ENCODE data around the gene RALGPS2.

DNA sequence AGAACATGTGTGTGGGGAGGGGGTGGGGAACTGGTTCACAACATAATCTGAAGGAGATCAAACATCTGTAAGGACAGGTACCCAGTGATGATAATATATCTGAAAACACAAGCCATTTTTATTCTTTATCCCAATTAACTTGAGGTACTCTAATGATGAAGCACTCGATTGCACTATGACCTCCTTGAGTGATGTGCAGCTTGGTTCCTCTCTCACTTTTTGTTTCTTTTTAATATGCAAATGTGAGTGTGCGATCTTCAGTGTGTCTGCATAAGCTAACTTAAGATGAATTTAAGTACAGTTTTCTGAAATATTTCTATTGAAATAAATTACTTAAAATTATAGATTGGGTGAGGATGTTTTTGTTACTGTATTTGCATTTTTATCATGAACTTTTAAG, 196.5 kb downstream of the RALGPS2 start:
- TF ChIP-seq POLR2AphosphoS5 (IDR thresholded peaks at IDR 0.05; ENCODE audit: borderline replicate concordance, low read depth, low read length) (no peak), EZH2 (IDR thresholded peaks at IDR 0.05) (no peak)

Data from SK-N-MC (cell line).